ENCODE results near the gene NALCN.
A peak's percentile ranks its signal among the peaks of the same experiment; 100 is the strongest.

Gene NALCN

DNA sequence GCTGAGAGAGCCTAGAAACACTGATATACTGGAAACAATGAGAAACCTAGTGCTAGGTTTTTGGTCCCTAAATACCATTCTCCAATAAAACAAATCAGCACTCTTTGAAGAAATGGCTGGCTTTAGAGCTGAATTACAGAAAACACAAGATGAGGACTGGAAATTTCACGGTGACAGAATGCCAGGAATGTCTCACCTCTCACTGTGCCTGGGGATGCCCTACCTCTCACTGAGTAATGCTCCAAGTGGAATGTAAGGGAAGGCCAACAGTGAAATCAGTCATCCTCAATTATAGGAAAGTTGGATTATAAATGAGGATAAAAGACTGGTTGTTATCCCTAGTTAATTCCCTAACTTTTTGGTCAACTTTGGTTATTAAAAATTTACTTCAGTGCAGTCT lies 259.0 kb downstream of the NALCN start:
- no peak overlapping the region for H3K4me3 ChIP-seq (ENCODE audit: low read depth, low read length)
- DNase-seq (ENCODE audit: low read depth, low spot score): no peak
- in situ Hi-C loops (cut with HindIII; ENCODE audit: low sequenced_read_pairs): no loop called here
- TF ChIP-seq, protein P1, sequence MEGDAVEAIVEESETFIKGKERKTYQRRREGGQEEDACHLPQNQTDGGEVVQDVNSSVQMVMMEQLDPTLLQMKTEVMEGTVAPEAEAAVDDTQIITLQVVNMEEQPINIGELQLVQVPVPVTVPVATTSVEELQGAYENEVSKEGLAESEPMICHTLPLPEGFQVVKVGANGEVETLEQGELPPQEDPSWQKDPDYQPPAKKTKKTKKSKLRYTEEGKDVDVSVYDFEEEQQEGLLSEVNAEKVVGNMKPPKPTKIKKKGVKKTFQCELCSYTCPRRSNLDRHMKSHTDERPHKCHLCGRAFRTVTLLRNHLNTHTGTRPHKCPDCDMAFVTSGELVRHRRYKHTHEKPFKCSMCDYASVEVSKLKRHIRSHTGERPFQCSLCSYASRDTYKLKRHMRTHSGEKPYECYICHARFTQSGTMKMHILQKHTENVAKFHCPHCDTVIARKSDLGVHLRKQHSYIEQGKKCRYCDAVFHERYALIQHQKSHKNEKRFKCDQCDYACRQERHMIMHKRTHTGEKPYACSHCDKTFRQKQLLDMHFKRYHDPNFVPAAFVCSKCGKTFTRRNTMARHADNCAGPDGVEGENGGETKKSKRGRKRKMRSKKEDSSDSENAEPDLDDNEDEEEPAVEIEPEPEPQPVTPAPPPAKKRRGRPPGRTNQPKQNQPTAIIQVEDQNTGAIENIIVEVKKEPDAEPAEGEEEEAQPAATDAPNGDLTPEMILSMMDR (IDR thresholded peaks at IDR 0.05; ENCODE audit: low read depth, low read length): no peak

DNA sequence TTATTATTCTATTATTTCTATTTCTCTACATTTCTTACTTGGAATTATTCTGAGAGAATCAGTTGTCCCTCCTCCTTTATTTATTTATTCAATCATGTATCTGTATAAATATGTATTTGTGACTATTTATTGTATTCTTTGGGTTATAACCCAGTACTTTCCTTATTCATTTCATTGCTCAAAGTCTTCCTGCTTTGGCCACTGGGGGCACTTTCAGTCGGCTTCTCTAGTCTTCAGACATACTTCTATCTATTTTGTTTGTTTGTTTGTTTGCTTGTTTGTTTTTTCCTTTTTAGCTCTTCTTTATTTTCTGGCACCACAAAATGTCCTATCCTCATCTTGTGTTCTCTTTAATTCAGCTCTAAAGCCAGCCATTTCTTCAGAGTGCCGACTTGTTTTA lies 260.4 kb downstream of the NALCN start:
- in situ Hi-C loops (cut with HindIII; ENCODE audit: low sequenced_read_pairs): no loop called here
- TF ChIP-seq, protein P1 (IDR thresholded peaks at IDR 0.05; ENCODE audit: low read depth, low read length): peak; percentile 61
- no peak for DNase-seq (ENCODE audit: low read depth, low spot score)
- H3K4me3 ChIP-seq (ENCODE audit: low read depth, low read length): no peak overlapping the region

DNA sequence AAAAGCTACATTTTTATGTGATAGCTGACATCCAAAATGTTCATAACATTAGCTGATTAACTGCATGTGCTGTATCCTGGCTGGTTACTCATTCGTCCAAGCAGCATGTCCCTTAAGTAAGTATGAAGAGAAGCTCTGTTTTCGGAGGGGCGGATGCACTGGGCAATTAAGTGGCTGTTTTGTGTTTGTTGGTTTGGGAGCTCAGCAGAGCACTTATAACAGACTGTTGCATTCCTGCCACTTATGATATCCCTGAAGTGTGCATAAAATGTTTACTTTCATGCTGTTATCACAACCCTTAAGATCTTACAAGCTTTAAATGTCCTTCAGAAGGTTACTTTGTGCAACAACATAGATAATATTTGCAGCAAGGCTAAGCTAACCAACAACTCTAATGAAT lies 264.1 kb downstream of the NALCN start:
- no peak for DNase-seq (ENCODE audit: low read depth, low spot score)
- TF ChIP-seq, protein P1 (IDR thresholded peaks at IDR 0.05; ENCODE audit: low read depth, low read length): no peak
- H3K4me3 ChIP-seq (ENCODE audit: low read depth, low read length): no peak overlapping the region
- in situ Hi-C loops (cut with HindIII; ENCODE audit: low sequenced_read_pairs): no loop called here

DNA sequence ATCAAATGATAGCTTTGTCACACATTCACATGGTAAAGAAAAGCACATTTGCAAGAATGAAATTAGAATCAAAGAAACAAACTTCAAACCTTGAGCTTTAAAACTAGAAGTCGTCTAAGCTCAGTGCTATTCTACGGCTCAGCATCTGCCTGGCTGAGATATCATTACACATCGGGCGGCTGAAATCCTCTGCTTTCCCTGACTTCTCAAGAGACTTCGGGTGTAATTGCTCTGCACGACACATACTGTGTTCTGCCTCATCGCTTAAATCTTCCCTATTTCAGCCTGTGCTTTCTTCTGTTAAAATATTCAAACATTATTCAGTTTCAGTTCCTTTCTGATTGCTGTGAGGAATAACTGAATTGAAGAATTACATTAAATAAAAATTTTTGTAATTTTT lies 265.3 kb downstream of the NALCN start:
- DNase-seq (ENCODE audit: low read depth, low spot score): peak; percentile 40
- no peak overlapping the region for H3K4me3 ChIP-seq (ENCODE audit: low read depth, low read length)
- TF ChIP-seq, protein P1 (IDR thresholded peaks at IDR 0.05; ENCODE audit: low read depth, low read length): no peak
- in situ Hi-C loops (cut with HindIII; ENCODE audit: low sequenced_read_pairs): no loop called here

DNA sequence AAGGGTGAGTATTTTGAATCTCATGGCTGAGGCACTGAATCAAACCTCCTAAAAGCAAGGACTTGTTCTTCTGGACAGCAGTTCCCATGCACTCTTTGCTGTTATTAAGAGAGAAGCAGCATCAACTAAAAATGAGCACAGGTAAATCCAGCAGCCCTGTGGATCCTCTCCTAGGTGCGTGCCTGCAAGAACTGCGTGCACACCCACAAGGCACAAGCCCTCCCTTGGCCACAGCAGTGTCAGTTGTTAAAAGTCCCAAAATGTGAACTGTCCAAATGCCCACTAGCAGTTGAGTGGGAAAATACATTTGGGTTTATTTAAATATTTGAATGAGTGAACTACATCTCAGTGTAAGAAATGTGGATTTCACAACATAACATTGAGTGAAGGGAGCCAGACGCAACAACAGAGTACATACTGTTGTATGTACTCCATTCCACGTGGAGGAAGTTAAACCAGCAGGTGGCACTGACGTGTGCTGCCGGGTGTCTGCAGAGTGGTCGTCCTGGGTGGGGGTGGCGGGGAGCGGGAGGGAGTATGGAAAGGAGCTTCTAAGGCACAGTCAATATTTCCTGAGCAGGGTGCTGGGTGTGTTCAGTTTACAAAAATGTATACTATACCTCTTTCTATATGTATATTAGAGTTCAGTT lies 266.4 kb downstream of the NALCN start:
- TF ChIP-seq, protein P1 (IDR thresholded peaks at IDR 0.05; ENCODE audit: low read depth, low read length): peak; percentile 44
- DNase-seq (ENCODE audit: low read depth, low spot score): peak; percentile 51
- H3K4me3 ChIP-seq (ENCODE audit: low read depth, low read length): no peak overlapping the region
- in situ Hi-C loops (cut with HindIII; ENCODE audit: low sequenced_read_pairs): no loop called here

DNA sequence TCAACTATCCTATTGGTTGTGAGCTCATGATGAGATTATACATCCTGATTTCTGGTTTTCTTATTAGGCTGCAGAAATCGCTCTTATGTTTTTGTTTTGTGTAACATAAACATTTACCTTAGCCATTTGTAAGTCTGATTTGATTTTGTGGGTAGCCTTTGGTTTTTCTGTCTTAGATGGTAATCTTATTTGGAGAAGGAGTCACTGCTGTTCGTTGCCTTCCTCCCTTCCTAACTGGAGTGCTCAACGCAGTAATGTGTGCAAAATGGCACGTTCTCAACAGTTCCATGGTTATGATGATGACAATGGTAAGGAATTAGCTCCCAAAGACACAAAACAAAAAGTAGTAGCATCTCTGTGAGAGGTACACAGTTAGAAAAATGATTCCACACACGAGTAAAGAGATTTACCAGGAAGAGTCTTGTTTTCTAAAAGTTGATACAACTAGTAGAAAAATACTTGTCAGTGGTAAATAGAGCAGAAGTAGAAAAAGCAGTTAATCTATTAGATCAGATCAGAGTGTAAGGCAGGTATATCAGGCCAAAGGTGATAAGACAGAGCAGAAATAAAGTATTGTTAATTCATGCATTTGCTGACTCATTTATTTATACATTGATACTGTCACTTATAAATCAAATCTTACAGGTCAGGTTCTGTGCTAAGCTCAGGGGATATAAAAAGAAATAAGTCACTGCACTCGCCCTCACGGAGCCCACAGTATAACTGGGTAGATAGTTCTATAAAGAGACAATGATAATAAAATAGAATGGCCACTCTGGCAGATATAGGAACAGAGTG lies 270.0 kb downstream of the NALCN start:
- TF ChIP-seq, protein P1 (IDR thresholded peaks at IDR 0.05; ENCODE audit: low read depth, low read length): no peak

More for the DNA sequence above, 270.0 kb downstream of the NALCN start:
- in situ Hi-C loops (cut with HindIII; ENCODE audit: low sequenced_read_pairs): no loop called here
- peak; percentile 15 for DNase-seq (ENCODE audit: low read depth, low spot score)
- no peak overlapping the region for H3K4me3 ChIP-seq (ENCODE audit: low read depth, low read length)
